DMS153 treated with DMSO at 0.1 percent for 48 hours (cell line): ENCODE data around the gene E2F6.
A peak's percentile ranks its signal among the peaks of the same experiment; 100 is the strongest.

Experiments
- DNase-seq: peaks from one replicate; lab custom pipeline; 2025; ENCODE audit not compliant: unreplicated experiment; lab: John Stamatoyannopoulos, UW

The E2F6 gene

GRCh38 chr2:11493282-11493681 is 27.3 kb upstream of the E2F6 start:
- no peak for DNase-seq

GRCh38 chr2:11492720-11493119 is 26.8 kb upstream of the E2F6 start:
- DNase-seq, result no peak

GRCh38 chr2:11492244-11492643 is 26.3 kb upstream of the E2F6 start:
- DNase-seq, result no peak

- no peak for DNase-seq
Observed at GRCh38 chr2:11491348-11491933, 25.5 kb upstream of the E2F6 start.

GRCh38 chr2:11490194-11490593 is 24.2 kb upstream of the E2F6 start:
- no peak for DNase-seq

GRCh38 chr2:11488809-11489208 is 22.8 kb upstream of the E2F6 start:
- no peak for DNase-seq

GRCh38 chr2:11483806-11484617 is 18.1 kb upstream of the E2F6 start:
- peak; percentile 61 for DNase-seq

- DNase-seq, result no peak
Observed at GRCh38 chr2:11482473-11483035, 16.6 kb upstream of the E2F6 start.

GRCh38 chr2:11481789-11482472 is 16.0 kb upstream of the E2F6 start:
- DNase-seq, result no peak

- DNase-seq, result no peak
Observed at GRCh38 chr2:11481426-11481788, 15.4 kb upstream of the E2F6 start.

GRCh38 chr2:11480859-11481258 is 14.9 kb upstream of the E2F6 start:
- DNase-seq, result no peak

GRCh38 chr2:11480406-11480805 is 14.4 kb upstream of the E2F6 start:
- DNase-seq, result no peak

- no peak for DNase-seq
Observed at GRCh38 chr2:11478899-11479605, 13.1 kb upstream of the E2F6 start.

GRCh38 chr2:11477994-11478393 is 12.0 kb upstream of the E2F6 start:
- DNase-seq, result peak; percentile 71

GRCh38 chr2:11473659-11474433 is 7.9 kb upstream of the E2F6 start:
- no peak for DNase-seq

GRCh38 chr2:11467749-11468148 is 1.8 kb upstream of the E2F6 start:
- DNase-seq, result no peak

- DNase-seq, result no peak
Observed at GRCh38 chr2:11467129-11467649, 1.2 kb upstream of the E2F6 start.

- no peak for DNase-seq
Observed at GRCh38 chr2:11466307-11467128, 557 bp upstream of the E2F6 start.

- DNase-seq, result no peak
Observed at GRCh38 chr2:11465110-11465484, 864 bp downstream of the E2F6 start.
